T-helper 22 cell (primary cell): Measurements from ENCODE around the gene NDUFB2.
"Not testable (repeated sequence)": the region's sequence is repeated elsewhere in the genome, so short reads cannot be mapped to it uniquely, and the experiment has no call there.

Experiments used
- DNase-seq: peaks from one replicate; pipeline ENCODE4 v3.0.0-alpha.2; 2020; ENCODE audit warnings: low read depth

NDUFB2 gene

DNA sequence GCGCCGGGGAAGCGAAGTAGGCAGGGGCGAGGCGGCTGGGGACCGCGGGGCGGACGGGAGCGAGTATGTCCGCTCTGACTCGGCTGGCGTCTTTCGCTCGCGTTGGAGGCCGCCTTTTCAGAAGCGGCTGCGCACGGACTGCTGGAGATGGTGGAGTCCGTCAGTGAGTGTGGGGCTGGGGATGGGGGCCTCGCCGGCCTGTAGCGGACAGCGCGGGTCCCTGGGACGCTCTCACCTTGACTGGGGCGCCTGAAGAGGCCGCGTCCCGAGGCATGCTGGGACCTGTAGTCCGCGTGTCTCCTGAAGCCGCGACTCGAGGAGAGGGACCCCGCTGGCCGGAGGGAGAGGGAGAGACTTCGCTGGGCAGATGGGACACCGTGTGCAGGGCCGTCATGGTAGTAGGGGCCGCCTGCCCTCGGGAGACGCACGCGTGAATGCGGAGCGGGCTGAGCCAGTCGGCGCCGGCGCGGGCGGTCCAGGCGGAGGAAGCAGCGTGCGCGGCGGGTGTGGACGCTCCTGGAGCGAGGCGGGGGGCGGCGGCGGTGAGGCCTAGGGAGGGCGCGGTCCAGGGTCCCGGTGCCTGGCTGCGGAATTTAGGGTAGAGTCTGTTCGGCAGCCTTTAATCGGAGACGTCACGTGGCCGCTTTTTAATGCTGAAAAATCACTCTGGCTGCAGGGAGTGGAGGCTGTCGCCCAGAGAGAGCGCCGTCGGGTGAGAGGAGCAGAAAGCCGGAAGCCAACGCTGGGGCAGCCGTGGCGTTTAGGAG, at the start of gene NDUFB2:
Gene NDUFB2 (plus strand): TSS at position 29 of the 767 bp plus-strand sequence. CDS start 37 bp downstream, at position 66.
- peak; percentile 62 for DNase-seq

DNA sequence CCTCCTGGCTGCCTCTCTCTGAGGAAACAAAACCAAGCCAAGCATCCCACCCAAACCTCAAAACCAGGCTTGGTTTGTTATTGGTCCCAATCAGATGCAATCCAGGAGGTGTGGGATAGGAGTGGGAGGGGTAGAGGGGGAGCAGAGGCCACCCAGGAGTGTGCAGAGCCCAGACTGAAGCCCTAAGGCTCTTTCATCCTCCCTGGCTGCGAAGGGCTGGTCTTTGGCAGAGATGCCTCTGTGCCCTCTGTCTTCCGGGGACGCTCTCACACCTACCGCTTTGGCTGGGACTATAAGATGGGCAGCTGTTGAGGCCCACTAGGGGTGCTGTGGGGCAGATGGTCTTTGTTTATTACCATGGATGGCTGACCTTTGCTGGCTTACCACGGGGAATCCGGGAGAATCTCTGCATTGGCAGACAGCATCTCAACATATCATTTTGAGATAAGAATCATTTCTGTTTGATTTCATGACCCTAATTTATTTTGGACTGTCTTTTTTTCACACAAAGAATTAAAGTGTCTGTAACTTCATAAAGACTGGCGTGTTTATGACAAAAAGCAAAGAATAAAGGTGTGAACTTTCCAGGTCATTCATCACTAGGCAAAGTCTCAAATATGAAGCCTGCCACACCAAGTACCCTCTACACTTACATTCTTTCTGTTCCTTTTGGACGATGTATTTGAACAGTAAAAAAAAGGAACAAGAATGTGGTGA, 49.4 kb upstream of the NDUFB2 start:
- DNase-seq: no peak

DNA sequence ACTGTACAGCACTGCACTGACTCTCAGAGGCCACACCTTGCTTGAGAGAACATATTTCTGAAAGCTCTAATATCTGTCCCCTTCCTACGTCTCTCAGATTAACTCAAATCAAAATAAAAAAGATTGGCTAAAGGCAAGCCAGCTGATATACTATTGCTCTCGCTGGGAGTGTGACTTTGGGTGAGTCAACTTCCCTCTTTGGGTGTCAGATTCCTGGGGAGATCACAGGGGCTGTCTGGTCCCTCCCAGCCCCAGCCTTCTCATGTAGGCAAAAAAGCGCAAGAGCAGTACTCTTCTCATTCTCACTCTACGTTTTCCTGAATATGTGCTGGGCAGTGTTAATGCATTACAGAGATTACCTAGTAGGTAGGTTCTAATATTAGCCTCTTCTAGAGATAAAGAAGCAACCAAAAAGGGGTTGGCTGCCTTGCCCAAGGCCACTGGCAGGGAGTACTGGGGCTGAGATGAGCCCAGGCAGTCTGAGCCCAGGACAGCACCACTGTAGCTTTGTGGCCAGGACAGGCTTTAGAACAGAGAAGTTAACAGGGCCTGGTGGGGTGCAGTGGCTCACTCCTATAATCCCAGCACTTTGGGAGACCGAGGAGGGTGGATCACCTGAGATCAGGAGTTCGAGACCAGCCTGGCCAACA, 46.8 kb upstream of the NDUFB2 start:
- no peak for DNase-seq

DNA sequence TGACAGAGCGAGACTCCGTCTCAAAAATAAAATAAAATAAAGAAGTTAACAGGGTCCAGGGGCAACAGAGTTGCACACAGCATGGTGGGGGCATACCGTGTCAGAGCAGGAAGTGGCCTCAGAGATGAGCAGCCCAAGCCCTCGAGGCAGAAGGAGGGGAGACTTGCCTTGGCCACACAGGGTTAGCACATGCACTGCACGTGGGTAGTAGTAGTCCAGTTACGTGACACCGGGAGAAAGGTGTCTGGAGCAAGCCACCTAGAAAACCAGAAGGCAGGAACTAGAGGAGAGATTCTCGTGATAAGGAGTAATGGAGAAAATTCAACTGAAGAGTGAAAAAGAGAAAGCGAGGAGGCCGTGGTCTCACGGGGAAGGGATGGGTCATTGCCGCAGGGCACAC, 46.1 kb upstream of the NDUFB2 start:
- no peak for DNase-seq

DNA sequence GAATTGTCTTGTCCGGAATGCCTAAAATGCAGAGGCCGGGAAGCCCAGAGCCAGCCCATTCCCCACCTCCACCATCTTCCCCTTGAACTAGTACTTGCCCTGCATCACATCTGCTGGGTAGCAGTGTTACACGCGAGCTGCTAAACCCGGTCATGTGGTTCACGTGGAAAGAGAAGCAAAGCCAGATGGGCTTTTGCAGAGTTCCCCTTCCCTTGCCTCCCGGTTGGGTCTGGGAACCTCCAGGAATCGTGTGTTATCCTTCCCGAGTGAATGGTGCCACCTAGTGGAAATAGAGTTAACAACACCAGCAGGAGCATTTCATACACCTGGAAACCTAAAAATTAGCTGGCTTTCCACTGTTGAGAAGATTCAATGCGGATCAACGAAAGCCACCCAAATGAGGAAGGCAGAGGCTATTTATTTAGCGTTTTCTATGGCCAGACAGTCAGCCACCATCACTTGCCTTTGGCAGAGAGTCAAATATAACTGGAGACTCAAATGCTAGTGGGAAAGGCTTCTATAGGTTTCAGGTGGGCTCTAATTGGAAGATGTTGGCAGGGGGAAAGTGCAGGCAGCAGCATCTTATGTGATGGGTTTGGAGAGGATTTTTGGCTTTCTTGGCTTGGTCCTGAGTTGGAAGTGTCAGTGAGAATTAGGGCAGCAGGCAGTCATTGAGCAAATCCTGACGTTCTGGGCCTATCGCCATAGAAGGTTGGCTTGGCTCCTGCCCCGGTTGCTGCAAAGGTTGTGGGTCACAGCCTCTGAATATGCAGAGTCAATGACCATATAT, 43.0 kb upstream of the NDUFB2 start:
- no peak for DNase-seq

DNA sequence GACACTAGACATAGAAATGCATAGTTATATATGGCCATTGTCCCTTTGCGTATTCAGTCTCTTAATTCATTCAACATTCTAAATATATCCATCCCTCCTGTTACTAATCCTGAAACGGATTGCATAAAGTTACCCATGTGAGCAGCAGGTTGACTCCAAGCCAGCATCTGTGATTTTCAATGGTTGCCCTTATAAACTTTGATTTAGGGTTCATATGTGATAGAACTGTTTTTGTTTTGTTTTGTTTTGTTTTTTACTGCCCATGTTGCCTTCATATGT, 42.5 kb upstream of the NDUFB2 start:
- DNase-seq: no peak

DNA sequence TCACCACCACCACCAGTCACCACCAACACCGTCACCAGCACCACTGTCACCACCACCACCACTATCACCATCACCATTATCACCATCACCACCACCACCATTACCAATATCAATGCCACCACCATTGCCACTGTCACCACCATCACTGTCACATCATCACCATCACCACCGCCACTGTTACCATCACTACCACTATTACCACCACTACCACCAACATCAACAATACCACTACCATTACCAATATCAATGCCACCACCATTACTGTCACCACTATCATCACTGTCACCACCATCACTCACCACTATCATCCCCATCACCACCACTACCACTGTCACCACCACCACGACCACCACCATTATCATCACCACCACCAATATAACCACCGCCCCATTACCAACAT, 41.8 kb upstream of the NDUFB2 start:
- DNase-seq: no peak

DNA sequence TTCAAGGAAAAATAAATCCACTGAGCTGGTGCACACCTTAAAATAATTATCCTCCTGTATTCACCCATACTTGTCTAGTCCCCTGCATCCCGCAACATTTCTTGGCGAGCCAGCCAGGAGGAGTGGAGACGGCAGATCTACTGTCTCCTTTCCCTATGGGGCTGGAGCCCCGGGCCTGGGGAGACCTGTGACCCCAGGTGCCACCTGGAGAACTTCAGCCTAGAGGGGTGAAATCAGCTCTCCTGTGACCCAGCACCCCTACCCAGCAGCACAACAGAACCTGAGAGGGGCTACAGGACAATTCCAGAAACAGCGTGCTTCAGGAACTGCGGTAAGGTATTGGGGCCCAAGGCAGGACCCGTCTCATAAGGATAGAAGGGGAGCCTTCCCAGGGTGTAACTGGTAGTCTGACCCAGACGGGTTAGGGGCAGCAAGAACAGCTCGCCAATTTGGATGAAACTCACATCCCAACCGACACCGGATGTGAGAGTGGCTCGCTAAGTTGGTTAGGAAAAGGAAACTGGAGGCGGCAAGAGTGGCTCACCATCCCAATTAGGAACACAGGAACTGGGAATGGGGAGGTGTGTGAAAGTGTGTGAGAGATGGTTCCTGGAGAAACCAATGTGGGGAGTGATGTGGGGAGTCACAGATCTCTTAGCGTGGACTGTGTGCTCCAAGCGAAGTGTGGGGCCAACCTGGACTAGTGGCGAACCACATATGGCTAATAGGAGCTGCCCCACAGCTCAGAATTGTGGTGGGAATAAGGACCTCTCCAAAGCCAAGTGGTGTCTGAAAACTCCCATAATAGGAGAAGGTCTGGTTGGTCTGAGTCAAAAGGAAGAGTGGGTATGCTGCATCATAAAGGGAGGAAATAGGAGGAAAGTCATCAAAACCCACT, 40.7 kb upstream of the NDUFB2 start:
- no peak for DNase-seq

DNA sequence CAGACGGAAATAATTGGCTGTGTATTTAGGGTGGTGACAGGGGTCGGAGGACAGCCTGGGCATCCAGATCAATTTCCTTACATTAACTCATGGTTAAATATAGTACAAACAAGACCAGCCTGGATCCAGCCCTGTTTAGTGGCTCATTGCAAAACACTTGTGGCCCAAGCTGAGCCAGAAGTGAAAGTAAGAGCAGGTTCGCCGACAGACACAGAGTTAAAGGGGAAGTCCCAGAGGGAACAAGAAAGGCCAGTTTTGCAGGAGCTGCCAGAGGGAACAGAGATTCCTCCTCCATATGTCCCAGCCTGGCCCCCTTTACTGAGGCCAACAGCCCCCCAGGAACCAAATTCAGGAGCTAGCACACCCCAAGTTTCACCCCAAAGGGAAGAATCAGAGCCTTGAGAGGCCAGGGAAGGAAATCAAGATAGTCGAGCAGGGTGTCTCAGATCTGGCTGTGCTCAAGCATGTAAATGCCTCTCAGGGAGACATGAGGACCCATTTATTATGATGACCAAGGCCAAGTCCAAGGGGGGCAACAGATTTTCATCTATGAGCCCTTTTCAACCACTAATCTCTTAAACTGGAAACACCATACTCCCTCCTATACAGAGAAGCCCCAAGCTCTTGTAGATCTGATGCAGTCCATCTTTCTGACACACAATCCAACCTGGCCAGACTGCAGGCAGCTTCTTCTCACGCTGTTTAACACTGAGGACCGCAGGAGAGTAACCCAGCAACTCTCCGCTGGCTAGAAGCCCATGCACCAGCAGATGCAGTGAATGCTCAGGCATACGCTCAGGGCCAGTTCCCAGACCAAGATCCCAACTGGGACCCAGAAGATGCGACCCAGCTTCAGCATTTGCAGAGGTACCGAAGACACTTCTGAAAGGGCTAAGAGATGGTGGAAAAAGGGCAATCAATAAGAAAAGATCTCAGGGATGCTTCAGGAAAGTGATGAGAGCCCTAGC, 39.7 kb upstream of the NDUFB2 start:
- no peak for DNase-seq

DNA sequence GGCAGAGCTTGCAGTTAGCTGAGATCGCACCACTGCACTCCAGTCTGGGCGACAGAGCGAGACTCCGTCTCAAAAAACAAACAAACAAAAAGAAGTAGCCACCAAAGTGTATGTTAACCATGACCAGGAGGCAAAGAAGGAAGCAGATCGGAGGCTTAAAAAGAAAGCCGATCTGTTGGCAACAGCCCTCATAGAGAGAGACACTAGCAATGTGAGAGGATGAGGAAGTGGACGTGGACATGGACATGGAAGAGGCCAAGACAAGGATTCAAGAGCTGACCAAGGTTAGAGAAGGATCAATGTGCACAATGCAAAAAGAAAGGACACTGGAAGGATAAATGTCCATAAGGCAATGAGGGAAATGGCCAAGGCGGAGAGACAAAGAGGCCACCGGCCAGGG, 38.6 kb upstream of the NDUFB2 start:
- DNase-seq: no peak

DNA sequence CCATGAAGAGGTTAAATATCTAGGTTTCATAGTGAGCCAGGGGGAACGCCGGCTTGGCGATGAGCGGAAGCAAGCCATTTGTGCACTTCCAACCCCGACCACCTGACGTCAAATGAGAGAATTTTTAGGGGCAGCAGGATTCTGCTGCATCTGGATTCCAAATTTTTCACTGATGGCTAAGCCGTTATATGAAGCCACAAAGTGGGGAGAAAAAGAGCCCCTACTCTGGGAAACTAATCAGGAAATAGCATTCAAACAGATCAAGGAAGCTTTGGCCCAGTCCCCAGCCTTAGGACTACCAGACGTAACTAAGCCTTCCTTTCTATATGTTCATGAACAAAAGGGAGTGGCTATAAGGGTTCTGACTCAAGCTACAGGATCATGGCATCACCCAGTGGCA, 36.7 kb upstream of the NDUFB2 start:
- no peak for DNase-seq

DNA sequence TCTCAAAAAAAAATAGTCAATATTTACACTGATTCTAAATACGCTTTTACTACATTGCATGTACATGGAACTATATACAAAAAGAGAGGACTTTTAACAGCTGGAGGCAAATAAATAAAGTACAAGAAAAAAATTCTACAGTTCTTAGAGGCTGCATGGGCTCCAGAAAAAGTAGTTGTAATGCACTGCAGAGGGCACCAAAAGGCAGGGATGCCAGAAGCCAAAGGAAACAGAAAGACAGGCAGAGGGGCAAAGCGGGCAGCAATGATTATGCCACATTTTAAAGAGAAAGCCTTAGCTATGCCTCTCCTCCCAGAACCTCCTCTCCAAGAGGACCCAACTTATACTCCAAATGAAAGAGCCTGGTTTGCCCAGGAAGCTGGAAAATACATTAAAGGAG, 35.4 kb upstream of the NDUFB2 start:
- DNase-seq: no peak

DNA sequence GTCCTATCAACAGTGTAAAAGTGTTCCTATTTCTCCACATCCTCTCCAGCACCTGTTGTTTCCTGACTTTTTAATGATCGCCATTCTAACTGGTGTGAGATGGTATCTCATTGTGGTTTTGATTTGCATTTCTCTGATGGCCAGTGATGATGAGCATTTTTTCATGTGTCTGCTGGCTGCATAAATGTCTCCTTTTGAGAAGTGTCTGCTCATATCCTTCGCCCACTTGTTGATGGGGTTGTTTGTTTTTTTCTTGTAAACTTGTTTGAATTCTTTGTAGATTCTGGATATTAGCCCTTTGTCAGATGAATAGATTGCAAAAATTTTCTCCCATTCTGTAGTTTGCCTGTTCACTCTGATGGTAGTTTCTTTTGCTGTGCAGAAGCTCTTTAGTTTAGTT, 33.6 kb upstream of the NDUFB2 start:
- not testable (repeated sequence) for DNase-seq

DNA sequence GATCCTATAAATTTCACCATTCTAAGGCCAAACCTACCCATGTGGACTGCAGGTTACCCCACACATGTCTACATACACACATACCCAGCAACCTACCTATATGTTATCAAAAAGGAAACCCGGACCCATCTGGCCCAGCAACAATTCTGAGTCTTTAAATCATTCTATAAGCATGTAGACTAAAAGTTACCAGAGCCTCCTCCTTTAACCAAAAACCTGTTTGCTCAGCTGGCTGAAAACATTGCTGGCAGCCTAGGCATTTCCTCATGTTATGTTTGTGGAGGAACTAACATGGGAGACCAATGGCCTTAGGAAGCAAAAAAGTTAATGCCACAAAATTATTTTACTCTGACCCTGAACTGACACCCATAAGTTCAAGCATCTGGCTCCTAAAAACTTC, 29.0 kb upstream of the NDUFB2 start:
- DNase-seq: no peak

DNA sequence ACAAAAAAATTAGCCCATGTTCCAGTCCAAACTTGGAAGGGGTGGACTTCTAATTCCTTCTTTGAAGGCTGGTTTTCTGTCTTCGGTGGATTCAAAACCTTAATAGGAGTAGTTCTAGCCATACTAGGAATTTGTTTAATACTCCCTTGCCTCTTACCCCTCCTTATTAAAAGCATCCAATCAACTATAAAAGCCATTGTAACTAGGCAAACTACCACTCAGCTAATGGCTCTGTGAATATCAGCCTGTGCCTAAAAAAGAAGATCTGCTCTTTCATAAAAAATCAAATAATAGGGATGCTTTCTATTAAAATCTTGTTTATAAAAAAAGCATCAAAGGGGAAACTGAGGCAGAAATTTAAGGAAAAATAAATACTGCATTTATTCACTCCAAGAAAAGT, 27.9 kb upstream of the NDUFB2 start:
- DNase-seq: no peak

DNA sequence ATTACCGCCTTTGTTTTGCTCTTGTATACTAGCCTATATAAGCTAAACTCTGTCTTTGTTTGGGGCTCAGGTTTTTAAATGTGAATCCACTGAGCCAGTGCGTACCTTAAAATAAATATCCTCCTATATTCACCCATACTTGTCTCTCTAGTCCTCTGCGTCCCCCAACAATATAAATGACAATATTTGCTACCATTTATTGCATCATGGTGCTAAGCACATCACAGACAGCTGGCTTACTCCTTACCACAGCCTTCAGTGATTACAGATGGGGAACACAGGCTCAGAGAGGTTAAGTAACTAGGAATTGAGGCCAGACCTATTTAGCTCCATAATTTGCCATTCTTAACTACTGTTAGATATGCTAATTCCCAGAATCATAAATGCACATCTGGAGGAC, 27.2 kb upstream of the NDUFB2 start:
- no peak for DNase-seq

DNA sequence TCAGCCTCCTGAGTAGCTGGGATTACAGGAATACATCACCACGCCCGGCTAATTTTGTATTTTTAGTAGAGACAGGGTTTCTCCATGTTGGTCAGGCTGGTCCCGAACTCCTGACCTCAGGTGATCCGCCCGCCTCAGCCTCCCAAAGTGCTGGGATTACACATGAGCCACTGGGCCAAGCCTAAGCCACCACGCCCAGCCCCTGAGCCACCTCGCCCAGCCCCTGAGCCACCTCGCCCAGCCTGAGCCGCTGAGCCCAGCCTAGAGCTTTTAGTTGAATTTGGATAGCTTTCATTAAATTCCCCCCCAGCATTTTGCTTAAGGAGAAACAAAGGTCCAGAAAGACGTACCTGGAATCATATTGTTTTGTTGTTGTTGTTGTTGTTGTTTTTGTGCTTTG, 26.6 kb upstream of the NDUFB2 start:
- DNase-seq: not testable (repeated sequence)

DNA sequence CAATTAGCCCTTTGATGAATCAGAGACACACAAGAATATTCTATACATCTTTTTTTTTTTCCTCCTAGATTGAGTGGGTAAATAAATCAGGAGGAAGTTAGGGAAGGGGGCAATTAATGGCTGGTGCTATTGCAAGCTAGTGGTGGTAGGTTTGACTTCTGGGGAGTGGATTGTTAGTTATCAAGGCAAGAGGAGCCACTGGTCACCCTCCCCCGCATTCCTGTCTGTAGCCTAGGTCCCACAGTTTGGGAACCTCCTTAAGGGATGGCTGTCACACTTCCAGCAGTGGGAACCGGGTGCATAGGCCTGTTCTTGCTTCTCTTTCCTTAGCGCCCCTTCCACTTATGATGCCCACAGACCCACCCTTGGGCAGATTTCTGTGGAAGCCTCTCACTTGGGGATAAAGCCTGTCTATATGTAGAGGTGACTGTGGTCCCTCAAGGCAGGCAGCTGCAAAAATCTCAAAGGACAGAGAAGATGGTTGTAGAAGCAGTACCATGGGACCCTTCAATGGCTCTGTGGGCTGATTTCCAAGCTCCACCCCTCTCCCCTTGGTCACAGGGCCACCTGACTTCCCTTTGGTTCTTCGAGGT, 26.1 kb upstream of the NDUFB2 start:
- no peak for DNase-seq

DNA sequence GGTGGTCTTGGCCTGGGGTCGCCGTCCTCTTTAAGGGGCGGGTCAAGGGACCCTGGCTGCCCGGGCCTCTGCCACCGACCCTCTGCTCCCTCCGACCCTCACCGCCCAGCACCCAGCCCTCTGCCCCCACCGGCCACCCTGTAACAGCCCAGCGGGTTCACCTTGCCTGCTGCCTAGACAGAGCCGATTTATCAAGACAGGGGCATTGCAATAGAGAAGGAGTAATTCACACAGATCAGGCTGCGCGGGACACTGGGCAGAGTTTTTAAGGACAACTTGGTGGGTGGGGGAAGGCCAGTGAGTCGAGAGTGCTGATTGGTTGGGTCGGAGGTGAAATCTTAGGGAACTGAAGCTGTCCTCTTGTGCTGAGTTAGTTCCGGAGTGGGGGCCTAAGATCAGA, 24.5 kb upstream of the NDUFB2 start:
- DNase-seq: no peak
